GM12878 (cell line): ENCODE results near the gene SUFU. TPM values are rescaled to one million over a fixed set of nuclear protein-coding genes. Genes with fewer than 3 reads are reported as not detected.

ENCODE experiments used
- ATAC-seq: fragments of 200-7000 bp; cut with Tn5 transposase; 3 replicates; pipeline ENCODE4 v1.9.1; 2020; ENCODE audit warnings: mild to moderate bottlenecking, moderate library complexity
- BruUV-seq: library from RNA; stranded (reverse); fragments of 400-500 nt; replicated peaks from 2 replicates; lab custom pipeline; 2021; lab: Mats Ljungman, UMichigan
- CTCF ChIA-PET: fragments of 300-600 bp; sonication (Branson Sonifier 250); formaldehyde crosslinking; extraction: SDS; loops from one replicate; lab custom pipeline; 2021; ENCODE audit warnings: inconsistent platforms; lab: Yijun Ruan, JAX
- POLR2A ChIA-PET: fragments of 350-600 bp; formaldehyde crosslinking; extraction: SDS; loops from one replicate; lab custom pipeline; 2021; ENCODE audit warnings: inconsistent platforms; lab: Charles Lee
- RAD21 ChIA-PET: fragments of 300-600 bp; sonication (Branson Sonifier 250); formaldehyde crosslinking; loops from one replicate; lab custom pipeline; 2023; ENCODE audit warnings: antibody characterized with exemption; ENCODE audit not compliant: unreplicated experiment; lab: Charles Lee
- SMC1A ChIA-PET: fragments of 300-600 bp; sonication (Branson Sonifier 250); formaldehyde crosslinking; loops from one replicate; lab custom pipeline; 2023; ENCODE audit not compliant: unreplicated experiment, uncharacterized antibody; lab: Charles Lee
- DNase-seq: peaks from one replicate; pipeline ENCODE4 v3.0.0-alpha.2; 2011; ENCODE audit warnings: low read depth, low spot score
- FAIRE-seq: peaks from 3 replicates; lab custom pipeline; 2011; peaks lifted over from hg19 to GRCh38; lab: Jason Lieb, UNC
- H2AFZ ChIP-seq: 2 replicates; pipeline ENCODE4 v1.6.0; 2011; ENCODE audit warnings: low read depth, low read length, control low read depth; ENCODE audit not compliant: control insufficient read depth
- H3K27ac ChIP-seq: 2 replicates; pipeline ENCODE4 v1.5.1; 2011; ENCODE audit warnings: control low read depth; ENCODE audit not compliant: control insufficient read depth, insufficient read depth
- H3K27me3 ChIP-seq, 2 experiments: replicated peaks in 1 of 2; 2 replicates each; pipeline versions ENCODE4 v1.6.0 to v1.6.1; 2011; ENCODE audit warnings: low read length in 1 of 2; ENCODE audit not compliant: control insufficient read depth in 2 of 2, insufficient read depth in 2 of 2
- H3K36me3 ChIP-seq, 2 experiments: 2 replicates each; pipeline ENCODE4 v1.5.1; 2011; ENCODE audit warnings: low read length in 1 of 2; ENCODE audit not compliant: control insufficient read depth in 2 of 2, insufficient read depth in 2 of 2
- H3K4me1 ChIP-seq: 2 replicates; pipeline ENCODE4 v1.6.1; 2011; ENCODE audit warnings: mild to moderate bottlenecking, low read length, moderate library complexity, mixed read lengths; ENCODE audit not compliant: control insufficient read depth, insufficient read depth
- H3K4me2 ChIP-seq: 2 replicates; pipeline ENCODE4 v1.6.0; 2011; ENCODE audit warnings: control low read depth; ENCODE audit not compliant: control insufficient read depth, insufficient read depth
- H3K4me3 ChIP-seq: fragments of 200-600 bp; sonication (generic); 2 replicates; pipeline ENCODE4 v1.5.1; 2016
- H3K79me2 ChIP-seq: 2 replicates; pipeline ENCODE4 v1.6.0; 2011; ENCODE audit warnings: low read length; ENCODE audit not compliant: control insufficient read depth, insufficient read depth
- H3K9ac ChIP-seq: 2 replicates; pipeline ENCODE4 v1.8.0; 2011; ENCODE audit warnings: low read length, control low read depth, mixed read lengths; ENCODE audit not compliant: control insufficient read depth, insufficient read depth
- H3K9me3 ChIP-seq: replicated peaks from 3 replicates; pipeline ENCODE4 v1.5.1; 2011; ENCODE audit warnings: mild to moderate bottlenecking, low read length; ENCODE audit not compliant: control insufficient read depth, insufficient read depth
- H4K20me1 ChIP-seq: 2 replicates; pipeline ENCODE4 v1.6.0; 2011; ENCODE audit not compliant: control insufficient read depth, insufficient read depth
- CTCF ChIP-seq, 3 experiments: IDR thresholded peaks in 2 of 3; conservative IDR thresholded peaks in 1 of 3; 2 replicates each; pipeline ENCODE4 v1.5.1; 2011; ENCODE audit warnings: low read depth in 3 of 3, low read length in 3 of 3, mild to moderate bottlenecking in 3 of 3, control low read depth in 2 of 3, moderate library complexity in 2 of 3, inconsistent platforms in 1 of 3, mixed read lengths in 1 of 3; ENCODE audit not compliant: control insufficient read depth in 2 of 3, insufficient read depth in 1 of 3; ENCODE audit errors: extremely low read depth in 1 of 3
- DPF2 ChIP-seq: fragments of 450-650 bp; IDR thresholded peaks from 2 replicates; pipeline ENCODE4 v1.6.1; 2017; ENCODE audit warnings: mild to moderate bottlenecking
- EZH2 ChIP-seq: IDR thresholded peaks from 2 replicates; pipeline ENCODE4 v1.6.1; 2012; ENCODE audit warnings: low read depth, mild to moderate bottlenecking, control low read depth, inconsistent platforms, low read length, borderline replicate concordance; ENCODE audit not compliant: control insufficient read depth
- FOXK2 ChIP-seq: fragments of 450-650 bp; IDR thresholded peaks from 2 replicates; pipeline ENCODE4 v1.6.1; 2017; ENCODE audit warnings: mild to moderate bottlenecking, moderate library complexity
- GATAD2B ChIP-seq: fragments of 450-650 bp; conservative IDR thresholded peaks from 2 replicates; pipeline ENCODE4 v1.6.1; 2017; ENCODE audit warnings: low read depth, mild to moderate bottlenecking, moderate library complexity
- IRF3 ChIP-seq: fragments of 450-650 bp; IDR thresholded peaks from 2 replicates; pipeline ENCODE4 v1.6.1; 2014; ENCODE audit warnings: mild to moderate bottlenecking
- IRF4 ChIP-seq: IDR thresholded peaks from 2 replicates; pipeline ENCODE4 v1.6.1; 2011; ENCODE audit warnings: low read depth, low read length
- MYC ChIP-seq: IDR thresholded peaks from 2 replicates; pipeline ENCODE4 v1.6.1; 2011; ENCODE audit warnings: mild to moderate bottlenecking, low read length, moderate library complexity, inconsistent platforms; ENCODE audit not compliant: insufficient read depth, insufficient replicate concordance, insufficient read length, severe bottlenecking
- PAX8 ChIP-seq: fragments of 450-650 bp; IDR thresholded peaks from 2 replicates; pipeline ENCODE4 v1.6.1; 2017; ENCODE audit warnings: mild to moderate bottlenecking, moderate library complexity
- RCOR1 ChIP-seq: conservative IDR thresholded peaks from 2 replicates; pipeline ENCODE4 v1.6.1; 2012; ENCODE audit warnings: low read depth, low read length, improper control_type of control experiment
- RFX5 ChIP-seq: IDR thresholded peaks from 2 replicates; pipeline ENCODE4 v1.6.1; 2011; ENCODE audit warnings: low read depth, low read length, improper control_type of control experiment
- RUNX3 ChIP-seq: IDR thresholded peaks from 2 replicates; pipeline ENCODE4 v1.6.1; 2012; ENCODE audit warnings: low read length, inconsistent platforms
- SMAD5 ChIP-seq: IDR thresholded peaks from 2 replicates; pipeline ENCODE4 v1.6.1; 2016; ENCODE audit warnings: antibody characterized with exemption, low read depth
- ZNF217 ChIP-seq: fragments of 450-650 bp; IDR thresholded peaks from 2 replicates; pipeline ENCODE4 v1.6.1; 2017; ENCODE audit warnings: antibody characterized with exemption, mild to moderate bottlenecking
- ZNF24 ChIP-seq: fragments of 450-650 bp; IDR thresholded peaks from 2 replicates; pipeline ENCODE4 v1.6.1; 2017; ENCODE audit warnings: antibody characterized with exemption, mild to moderate bottlenecking
- WGBS: methylation state at CpG from one replicate; pipeline ENCODE4 v1.1.6; 2016; ENCODE audit warnings: low lambda C conversion rate; ENCODE audit not compliant: insufficient replicate concordance, insufficient coverage; ENCODE audit errors: missing lambda C conversion rate; 5-methylcytosine and 5-hydroxymethylcytosine counted together
- in situ Hi-C: fragments of 300-500 bp; cut with MboI; formaldehyde crosslinking; loops from 9 replicates; pipeline ENCODE4 v1.14.3; 2018; ENCODE audit warnings: mixed read lengths
- intact Hi-C: fragments of 100-400 bp; cut with micrococcal nuclease; formaldehyde crosslinking; loops from one replicate; pipeline ENCODE4 v1.14.2; 2022; ENCODE audit not compliant: unreplicated experiment
- polyA plus RNA-seq, 11 experiments: library from polyadenylated mRNA; depleted of rRNA in 4 of 11; unstranded in 6 of 11; stranded (reverse) in 5 of 11; fragments of >200 nt; fragmentation: Nextera tagmentation in 4 of 11; fragmentation: Illumina TruSeq in 1 of 11; extraction: Ambion mirVana in 4 of 11; extraction: Trizol in 1 of 11; gene quantifications; 1 replicate in 1 of 11; 2 replicates in 10 of 11; pipeline versions ENCODE4 v1.2.1 to v1.2.3, GENCODE V29; 2011 to 2016; ENCODE audit warnings: inconsistent platforms in 2 of 11, missing spikeins in 2 of 11, low read depth in 1 of 11
- total RNA-seq, 4 experiments: library from RNA; depleted of rRNA in 3 of 4; stranded (reverse); fragments of >200 nt in 3 of 4; fragmentation: Illumina TruSeq in 1 of 4; extraction: Trizol in 1 of 4; gene quantifications; 2 replicates each; pipeline versions ENCODE4 v1.2.1 to v1.2.3, GENCODE V29; 2013 to 2021

The SUFU gene
- total and polyA plus RNA-seq, 10 of the 15 experiments (the other 5 are each of a cell fraction or from before 2014, with no cell fraction given) = 0.68 to 7.7 (median 2.4) TPM

GRCh38 chr10:102465466-102465865 is 38.3 kb upstream of the SUFU start:
- no peak for FAIRE-seq
- H3K4me2 ChIP-seq = no peak overlapping the region
- no peak for TF ChIP-seq SMAD5
- TF ChIP-seq FOXK2 = no peak
- TF ChIP-seq RUNX3 = no peak
- TF ChIP-seq MYC = no peak
- TF ChIP-seq RFX5 = no peak
- TF ChIP-seq IRF3 = no peak
- TF ChIP-seq PAX8 = no peak
- TF ChIP-seq IRF4 = no peak
- TF ChIP-seq ZNF217 = no peak
- TF ChIP-seq EZH2 = no peak
- TF ChIP-seq GATAD2B = no peak
- no peak for TF ChIP-seq DPF2
- no peak for TF ChIP-seq ZNF24
- no peak for TF ChIP-seq CTCF (IDR thresholded peaks at IDR 0.05 in 2 of 3, conservative IDR thresholded peaks at IDR 0.05 in 1 of 3; ENCODE audit: control insufficient read depth in 2 of 3, extremely low read depth in 1 of 3, insufficient read depth in 1 of 3, low read depth in 3 of 3, low read length in 3 of 3)
- TF ChIP-seq RCOR1 = no peak
- no peak overlapping the region for H2AFZ ChIP-seq
- H3K36me3 ChIP-seq = no peaks in the 10 kb centered on the region
- H3K27ac ChIP-seq = no peak overlapping the region
- 63% methylated on average over 3 of the region's 3 CpGs for WGBS
- intact Hi-C loops (no loop called here), in situ Hi-C loops (no loop called here)
- no TSS peak for BruUV-seq
- no peaks in the 10 kb centered on the region for H3K9me3 ChIP-seq
- ChIA-PET CTCF (interaction anchor here (1.4 kb wide), 1 partner anchor 235 kb away, joined by 3 read pairs; no protein-coding TSS in a partner anchor), SMC1A (no interaction called here), POLR2A (interaction anchor here (0.7 kb wide), 1 partner anchor 11 kb away, joined by 4 read pairs; no protein-coding TSS in a partner anchor), RAD21 (no interaction called here)
- H3K4me1 ChIP-seq = peaks cover 16% of the 10 kb centered on the region
- no peaks in the 10 kb centered on the region for H3K27me3 ChIP-seq
- no peaks in the 10 kb centered on the region for H4K20me1 ChIP-seq
- H3K9ac ChIP-seq = no peak overlapping the region
- H3K4me3 ChIP-seq = no peak overlapping the region
- ATAC-seq = no peak
- H3K79me2 ChIP-seq = no peaks in the 10 kb centered on the region
- no peak for DNase-seq
